ENCODE measurements around the gene CEP63.

The CEP63 gene

DNA sequence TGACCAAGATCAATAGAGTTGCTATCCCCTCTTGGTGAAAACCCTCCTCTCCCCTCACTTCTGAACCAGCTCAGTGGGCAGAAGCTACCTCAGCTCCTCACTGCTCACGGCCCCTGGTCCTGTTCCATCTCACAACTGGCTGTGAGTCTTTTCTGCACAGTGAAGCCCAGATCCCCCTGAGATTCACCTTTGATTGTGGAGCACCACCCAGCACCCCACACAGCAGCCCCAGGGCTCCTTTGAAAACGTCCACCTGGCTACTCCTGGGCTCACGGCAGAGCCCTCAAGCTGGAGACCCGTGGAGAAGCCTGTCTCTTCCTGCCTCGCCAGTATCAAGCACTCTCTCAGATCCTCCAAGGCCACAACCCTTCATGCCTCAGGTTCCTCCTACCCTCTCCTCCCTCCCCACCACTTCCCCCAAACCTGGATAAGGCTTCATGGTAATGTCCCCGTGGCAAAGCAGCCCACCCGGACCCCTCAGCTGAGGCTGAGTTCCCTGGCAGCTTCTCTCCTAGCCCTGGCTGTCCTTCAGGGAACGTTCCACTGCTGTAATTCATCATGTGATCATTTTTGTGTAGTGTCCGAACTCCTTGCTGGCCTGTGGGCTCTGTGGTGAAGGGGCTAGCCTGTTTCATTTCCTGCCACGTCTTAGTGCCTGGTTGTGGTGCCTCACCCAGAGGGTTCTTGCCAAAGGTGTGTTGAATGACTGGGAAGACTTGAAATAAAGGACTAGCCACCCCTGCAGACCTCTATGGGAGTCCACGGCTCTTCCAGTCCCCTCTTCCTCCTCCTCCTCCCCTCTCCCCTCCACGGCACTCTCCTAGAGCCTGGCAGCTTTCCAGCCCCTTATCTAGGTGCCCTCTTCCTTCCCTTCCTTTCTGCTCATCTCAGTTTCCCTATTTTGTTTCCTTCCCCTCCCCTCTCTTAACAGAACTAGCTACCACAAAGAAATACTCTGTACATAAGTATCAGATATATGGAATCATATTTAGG lies 120.5 kb downstream of the CEP63 start:
- no peak for DNase-seq (ENCODE audit: insufficient read length, low spot score)
- FAIRE-seq: no peak

DNA sequence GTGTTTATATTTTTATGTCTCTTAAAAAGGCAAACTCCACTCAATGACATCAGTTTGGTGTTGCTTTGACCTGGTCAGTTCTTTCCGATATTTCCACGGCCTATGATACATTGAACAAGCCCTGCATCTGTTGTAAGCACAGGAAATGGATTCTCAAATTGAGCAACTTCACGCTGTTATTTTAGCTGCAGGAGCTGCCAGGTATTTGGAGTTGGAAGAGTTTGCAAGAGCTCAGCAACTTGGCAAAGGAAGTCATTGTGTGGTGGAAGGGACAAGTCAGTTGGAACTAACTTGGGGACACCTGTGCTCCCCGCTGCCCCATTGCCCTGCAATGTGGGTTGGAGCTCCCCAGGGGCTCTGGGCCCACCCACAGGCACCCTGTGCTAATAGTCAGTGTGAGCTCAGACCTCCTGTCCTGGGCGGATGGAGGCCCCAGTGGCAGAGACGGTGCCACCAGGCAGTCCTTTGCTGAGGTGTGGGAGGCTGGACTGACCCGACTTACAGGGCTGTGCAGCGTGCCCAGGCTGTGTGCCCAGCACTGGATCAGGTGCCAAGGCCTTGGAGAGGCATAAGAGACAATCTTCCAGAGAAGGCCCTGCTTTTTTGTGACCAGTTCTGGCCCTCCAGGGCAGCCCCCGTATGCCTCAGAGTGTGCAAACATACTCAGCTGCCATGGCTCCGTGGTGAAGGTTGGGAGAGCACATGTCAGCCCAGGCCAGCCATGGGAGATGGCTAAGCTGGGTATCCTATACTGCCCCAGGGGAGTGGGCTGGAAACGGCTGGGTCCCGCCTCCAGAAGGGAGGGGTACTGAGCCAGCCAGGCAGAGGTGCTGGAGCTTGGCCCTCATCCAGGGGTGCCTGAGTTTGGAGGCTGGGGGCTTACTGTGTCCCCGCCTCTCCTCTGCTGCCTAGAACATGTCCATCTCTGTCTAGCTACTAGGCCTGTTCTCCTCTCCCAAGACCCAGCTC lies 121.5 kb downstream of the CEP63 start:
- FAIRE-seq: no peak
- DNase-seq (ENCODE audit: insufficient read length, low spot score): no peak

DNA sequence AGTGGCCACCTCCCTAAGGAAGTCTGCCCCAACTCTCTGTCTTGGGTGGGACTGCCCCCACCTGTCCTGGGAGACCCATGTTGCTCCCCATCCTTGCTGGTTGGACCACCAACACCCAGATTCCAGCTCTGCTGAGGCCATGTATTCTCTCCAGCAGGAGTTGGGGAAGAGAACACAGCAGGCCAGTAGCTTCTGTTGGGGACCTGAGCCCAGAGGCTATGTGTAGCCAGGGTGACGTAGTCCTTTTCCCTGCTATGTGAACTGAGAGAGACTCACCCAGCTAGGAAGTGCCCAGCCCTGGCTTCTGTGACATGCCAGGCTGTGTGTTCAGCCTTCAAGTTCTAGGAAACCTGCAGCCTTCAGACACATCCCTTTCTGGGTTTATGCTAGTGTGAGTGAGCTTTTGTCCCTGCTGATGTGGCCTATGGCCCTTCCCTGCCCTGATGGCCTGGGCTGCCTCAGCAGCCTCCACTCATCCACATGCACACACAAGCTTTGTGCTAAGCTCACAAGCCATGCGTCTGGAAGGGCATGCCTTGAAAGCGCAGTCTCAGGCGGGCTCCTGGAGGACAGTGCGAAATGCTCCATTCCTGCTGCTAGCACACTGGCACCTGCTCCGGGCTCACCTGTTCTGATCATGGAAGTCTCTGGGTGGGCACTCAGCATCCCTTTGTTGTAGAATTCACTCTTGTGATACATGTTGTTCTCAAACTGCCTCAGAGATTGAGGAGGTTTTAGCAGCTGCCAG lies 122.3 kb downstream of the CEP63 start:
- FAIRE-seq (no peak), DNase-seq (ENCODE audit: insufficient read length, low spot score) (no peak)

DNA sequence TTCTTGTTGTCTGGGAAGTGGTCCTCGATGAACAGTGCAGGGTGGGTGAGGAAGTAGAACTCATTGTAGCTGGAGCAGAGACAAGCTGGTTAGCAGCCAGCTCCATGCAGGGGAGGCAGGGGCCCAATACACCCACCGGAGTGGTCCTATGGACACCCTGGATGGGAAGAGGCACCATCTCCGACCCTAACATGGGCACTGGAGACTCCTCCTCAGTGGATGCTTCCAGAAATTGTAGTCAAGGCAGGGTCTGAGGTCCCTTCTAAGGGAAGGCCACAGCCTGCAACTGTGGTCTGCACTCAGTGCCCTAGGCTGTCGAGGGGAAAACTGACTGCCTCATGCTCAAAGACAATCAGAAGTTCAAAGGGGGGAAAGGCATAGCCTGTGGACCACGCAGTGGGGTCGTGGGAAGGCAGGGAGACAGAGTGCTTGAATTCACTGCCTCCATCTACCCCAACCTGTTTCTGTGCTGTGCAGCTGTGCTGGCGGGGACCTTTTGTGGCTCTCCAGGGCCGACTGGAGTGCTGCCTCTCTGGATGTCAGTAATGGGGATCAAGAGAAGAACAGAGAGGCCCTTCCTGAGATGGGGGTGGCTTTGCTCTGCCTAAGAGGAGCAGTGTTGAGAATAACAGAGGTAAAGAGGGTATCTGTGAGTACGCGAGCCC lies 123.0 kb downstream of the CEP63 start:
- FAIRE-seq (no peak), DNase-seq (ENCODE audit: insufficient read length, low spot score) (no peak)

DNA sequence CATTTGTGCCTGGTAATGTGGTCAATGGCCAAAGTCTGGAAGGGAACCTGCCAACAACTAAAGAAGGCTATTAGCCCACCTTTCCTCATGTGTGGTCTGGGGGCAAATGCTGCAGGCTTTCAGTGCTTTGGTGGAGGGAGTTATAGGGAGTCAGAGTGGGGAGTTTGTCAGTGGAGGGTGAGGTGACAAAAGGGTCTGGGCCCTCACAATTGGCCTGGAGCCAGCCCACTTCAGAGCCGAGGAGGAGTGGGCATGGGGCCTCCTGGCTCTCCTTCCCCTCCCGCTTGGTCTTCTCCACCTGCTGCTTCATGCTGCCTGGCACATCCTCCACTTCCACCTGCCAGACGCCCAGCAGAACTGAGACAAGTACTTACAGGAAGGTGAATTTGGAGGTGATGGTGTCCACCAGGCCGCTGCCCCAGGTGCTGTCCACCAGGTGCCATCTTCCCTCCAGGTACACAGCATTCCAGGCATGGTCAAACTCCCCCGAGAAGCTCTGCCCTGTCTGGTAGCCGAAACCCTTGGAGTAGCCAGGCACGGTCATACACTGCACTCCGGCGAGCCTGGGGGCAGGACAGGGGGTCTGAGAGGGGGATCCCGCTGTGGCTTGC lies 124.1 kb downstream of the CEP63 start:
- DNase-seq (ENCODE audit: insufficient read length, low spot score): no peak
- no peak for FAIRE-seq

DNA sequence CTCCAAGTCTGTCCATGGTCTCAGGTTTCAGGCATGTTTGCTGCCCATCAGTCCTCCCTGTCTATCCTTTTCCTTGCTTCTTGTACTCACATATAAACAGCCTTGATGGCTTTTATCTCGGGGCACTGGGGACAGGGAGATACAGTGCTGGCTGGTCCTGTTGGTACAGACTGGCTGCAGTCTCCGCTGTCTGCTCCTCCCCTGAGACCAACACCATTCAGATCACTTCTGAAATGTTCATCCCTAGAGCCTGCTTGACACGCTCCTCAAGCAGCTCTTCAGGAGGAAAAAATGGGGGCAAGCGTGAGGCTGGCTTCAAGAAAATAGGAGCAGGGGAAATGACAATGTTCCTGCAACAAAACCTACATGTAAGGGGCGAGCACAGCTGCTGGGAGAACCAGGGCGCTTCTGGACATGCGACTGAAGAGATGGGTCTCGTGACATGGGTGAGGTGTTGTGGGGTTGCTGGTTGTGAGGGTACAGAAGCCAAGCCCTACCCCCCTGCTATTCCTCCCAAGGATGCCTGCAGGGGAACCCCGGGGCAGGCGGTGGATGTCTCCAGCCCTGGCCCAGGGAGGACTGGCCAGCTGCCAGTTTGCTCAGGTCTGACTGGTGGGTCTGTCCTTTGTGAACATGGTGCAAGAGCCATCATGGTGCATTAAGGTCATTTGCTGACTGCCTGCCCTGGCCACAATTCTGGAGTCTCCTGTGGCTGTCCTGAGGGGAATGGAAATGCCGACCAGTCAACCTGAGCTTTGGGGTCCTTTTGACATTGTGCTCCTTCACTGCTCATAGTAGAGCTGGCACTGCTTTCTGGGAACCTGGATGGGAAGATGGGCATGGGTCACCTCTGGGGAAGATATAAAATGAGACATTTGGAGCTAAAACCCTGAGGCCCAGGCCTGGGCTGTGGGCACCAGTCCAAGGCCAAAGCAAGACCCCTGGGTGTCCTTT lies 124.9 kb downstream of the CEP63 start:
- FAIRE-seq (no peak), DNase-seq (ENCODE audit: insufficient read length, low spot score) (no peak)

DNA sequence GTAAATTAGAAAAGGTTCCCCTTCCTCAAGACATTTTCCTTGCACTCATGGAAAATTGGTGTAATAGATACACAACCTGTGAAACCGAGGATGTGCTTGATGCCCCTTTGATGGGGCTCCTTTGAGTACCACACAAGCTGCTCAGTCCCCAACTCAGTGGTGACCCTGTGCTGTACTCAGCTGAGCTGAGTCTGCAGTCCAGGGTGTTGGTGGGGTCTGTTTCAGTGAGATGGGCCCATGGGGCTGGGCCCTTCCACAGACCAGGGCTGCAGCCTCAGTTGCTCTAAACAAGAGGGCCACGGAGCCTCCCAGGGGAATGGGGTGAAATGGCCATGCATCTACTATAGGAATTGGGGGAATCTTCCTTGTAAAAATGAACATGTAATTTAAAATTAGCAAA lies 125.7 kb downstream of the CEP63 start:
- FAIRE-seq (no peak), DNase-seq (ENCODE audit: insufficient read length, low spot score) (no peak)

DNA sequence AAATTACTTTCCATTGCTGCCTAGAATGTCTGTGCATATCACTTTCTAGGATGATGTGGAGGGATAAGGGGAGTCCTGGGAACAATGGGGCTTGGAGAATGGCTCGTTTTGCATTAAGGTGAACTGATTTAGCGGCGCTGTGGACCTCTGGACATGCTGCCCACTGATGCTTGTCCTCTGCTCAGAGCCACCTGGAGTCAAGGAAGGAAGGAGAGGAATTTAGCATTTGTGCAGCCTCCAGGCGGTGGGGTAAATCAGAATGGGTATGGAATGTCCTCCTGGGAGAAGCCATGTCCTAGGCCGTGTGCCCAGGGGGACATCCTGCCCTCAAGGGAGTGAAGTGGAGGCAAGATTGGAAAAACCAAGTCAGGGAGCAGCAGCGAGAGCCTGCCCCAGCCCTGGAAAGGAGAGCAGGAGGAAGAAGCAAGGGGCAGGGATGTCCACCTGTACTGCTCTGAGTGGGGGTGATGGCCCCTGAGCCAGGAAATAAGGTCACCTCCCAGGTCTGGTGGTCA lies 127.2 kb downstream of the CEP63 start:
- FAIRE-seq: no peak
- no peak for DNase-seq (ENCODE audit: insufficient read length, low spot score)

DNA sequence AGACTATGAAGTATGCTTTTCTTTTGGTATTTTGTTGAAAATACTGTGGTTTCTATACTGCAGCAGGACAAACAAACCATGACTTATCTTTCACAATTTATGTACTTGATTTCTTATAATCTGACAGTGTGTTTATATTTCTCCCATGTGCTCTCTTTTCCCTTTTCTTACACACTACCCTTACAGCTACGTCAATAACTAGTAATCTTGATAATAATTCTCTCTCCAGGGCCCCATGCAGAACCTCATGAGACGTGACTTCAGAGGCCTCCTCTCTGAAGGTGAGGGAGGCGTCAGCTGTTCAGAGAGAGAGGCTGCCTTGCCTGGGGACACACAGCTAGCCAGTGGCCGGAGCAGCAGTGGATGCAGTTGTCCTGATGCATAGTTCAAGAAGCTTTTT lies 129.1 kb downstream of the CEP63 start:
- DNase-seq (ENCODE audit: insufficient read length, low spot score): no peak

DNA sequence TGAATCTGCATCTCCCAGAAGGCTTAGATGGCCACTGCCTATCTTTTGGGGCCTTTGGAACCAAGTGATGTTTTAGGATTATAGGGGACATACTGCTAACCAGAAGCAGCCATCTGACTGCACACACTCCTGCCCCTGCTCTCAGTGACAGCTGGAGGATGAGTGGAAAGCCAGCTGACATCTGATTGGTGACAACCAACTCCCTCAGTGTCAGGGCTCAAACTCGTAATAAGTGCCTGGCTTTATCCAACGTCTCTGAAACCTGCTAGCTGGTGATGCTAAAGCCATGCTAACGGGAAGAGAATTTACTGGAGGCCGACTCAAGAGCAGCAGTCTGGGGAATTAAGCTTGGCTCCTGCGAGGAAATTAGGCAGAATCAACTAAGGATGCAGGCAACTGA lies 129.9 kb downstream of the CEP63 start:
- DNase-seq (ENCODE audit: insufficient read length, low spot score) (no peak), FAIRE-seq (no peak)

More for the DNA sequence above, 129.1 kb downstream of the CEP63 start:
- no peak for FAIRE-seq

DNA sequence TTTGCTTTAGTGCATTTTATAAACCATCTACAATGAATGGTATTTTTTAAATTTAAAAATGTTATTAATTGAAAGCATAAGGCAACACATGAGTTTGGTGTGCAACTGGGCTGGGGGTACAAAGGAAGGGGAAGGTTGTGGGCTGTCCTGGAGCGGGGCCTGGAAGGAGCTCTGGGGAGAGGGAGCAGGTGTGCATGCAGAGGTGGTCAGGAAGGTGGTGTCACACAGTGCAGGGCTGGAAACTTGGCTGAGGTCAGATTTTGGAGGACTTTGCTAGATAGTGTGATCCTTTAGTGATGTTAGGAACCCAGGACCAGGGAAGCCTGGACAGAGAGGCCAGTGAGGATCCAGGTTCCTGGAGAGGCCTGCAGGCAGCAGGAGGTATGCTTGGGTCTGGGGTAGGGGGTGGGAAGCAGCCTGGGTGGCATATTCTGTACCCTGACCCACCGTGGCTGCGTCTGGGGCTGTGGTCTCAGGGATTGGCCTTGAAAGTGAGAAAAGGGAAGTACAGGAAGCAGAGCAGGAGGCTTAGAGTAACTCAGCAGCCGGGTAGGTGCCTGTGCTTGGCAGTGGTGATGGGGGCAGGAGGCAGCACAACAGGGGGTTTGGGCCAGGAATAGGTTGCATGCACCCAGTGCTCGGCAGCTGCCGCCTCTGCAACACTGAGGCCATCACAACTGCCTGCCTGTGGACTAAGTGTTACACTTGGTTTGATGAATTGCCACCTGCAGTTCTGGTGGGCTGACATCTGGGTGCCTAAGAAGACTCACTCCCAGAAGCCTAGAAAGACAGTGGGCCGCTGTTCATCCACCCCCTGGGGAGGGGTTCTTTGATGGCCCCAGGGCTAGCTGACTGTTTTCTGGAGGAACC lies 132.0 kb downstream of the CEP63 start:
- FAIRE-seq: no peak

DNA sequence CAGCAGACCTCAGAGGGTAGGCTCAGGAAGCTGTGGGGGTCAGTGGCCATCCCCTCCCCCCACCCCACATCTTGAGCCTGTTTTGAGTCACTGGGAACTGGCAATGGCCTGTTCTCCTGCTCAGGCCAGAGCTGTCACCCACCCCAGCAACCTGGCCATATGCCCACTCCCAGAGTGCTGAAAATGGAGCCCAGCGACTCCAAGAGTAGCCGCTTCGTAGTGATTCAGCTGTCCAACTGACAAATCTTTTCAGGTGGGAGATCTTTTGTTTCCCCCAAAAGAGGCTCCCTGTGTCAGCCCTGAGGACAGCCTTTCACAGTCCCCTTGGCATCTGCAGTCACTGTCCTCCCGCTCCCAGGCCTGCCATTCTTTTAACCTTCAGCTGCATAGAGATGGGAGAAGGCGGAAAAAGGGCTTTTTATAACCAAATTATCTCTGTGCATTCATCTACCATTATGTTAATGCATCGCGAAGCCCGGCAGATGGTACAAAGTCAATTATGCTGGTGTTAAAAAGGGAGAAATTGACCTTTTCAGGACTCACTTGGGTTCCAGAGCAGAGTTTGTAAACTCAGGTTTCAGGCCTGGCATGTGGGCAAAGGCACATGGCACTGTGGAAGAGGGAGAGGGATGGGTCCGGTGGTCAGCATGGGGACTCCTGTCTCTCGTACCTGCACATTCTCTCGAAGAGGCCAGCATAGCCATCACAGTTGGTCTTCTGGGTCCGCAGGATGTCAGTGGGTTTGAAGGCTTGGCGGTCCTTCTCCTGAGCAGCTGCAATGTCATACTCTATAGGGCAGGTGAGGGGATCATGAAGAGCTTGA lies 132.8 kb downstream of the CEP63 start:
- DNase-seq (ENCODE audit: insufficient read length, low spot score): no peak
- no peak for FAIRE-seq

More for the DNA sequence above, 132.0 kb downstream of the CEP63 start:
- no peak for DNase-seq (ENCODE audit: insufficient read length, low spot score)

DNA sequence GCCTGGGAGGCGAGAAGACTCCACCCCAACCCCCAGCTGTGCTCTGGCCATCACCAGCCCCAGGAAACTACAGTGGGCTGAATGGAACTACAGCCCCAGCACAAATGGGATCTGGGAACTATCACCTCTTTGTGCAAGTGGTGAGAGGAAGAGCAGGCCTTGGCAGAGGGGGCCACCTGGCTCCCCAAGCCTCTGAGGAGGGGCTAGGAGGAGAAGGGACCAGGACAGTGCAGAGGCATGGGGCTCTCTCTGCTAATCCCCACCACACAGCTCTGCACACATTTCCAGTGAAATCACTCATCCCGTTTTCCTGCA lies 133.4 kb downstream of the CEP63 start:
- FAIRE-seq (no peak), DNase-seq (ENCODE audit: insufficient read length, low spot score) (no peak)

DNA sequence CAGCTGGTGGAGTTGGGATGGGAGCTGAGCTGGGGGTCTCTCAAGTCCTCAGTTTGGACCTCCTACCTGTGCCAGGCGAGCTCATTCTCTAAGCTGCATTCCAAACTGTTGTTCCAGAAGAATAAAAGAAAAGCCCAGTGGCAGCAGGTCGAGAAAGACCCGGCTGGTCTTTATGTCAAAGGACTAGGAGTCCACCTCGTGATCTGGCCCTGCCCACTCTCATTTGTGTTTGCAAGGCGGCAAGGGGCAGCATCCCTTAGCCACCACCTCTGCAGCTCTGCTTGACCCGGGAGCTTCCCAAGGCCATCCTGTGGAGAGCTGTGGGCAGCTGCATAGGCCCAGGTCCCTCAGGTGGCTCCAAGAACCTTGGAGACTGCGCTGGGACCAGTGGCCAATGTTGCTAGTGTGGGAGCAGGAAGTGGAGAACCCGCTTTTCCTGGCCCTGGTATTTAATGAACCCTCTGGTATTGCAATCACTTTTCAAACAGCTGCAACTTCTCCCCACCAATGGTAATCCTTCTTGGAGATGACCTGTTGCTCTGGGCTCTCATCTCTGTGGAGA lies 134.1 kb downstream of the CEP63 start:
- no peak for FAIRE-seq
- no peak for DNase-seq (ENCODE audit: insufficient read length, low spot score)

DNA sequence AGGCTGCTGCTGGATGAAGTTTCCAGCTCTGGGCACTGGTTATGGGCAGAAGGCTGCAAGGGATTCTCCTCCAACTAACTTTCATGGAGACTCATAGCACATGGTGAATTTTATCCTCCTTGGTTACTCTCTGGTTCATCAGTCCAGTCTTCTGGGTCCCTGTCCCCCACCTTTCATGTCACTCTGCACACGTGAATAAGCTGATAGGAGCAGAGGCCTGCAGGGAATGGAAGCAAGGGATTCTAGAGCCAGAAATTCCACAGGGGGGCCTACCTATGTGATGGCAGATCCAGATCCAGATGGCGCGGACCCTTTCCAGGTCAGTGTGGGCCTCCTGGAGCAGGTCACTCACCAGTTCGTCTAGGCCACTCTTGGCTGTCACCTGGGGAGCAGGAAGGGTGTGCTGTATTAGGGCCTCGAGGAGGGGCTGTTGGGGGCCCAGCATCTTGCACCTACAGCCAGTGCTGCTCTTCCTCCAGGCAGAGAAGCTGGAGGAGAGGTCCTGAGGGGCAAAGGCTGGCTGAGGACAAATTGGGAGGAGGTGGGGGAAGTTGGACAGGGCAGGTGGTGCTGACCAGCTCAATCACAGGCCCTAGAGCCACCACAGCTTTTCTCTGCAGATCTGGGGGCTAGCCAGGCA lies 134.7 kb downstream of the CEP63 start:
- FAIRE-seq: no peak
- no peak for DNase-seq (ENCODE audit: insufficient read length, low spot score)

DNA sequence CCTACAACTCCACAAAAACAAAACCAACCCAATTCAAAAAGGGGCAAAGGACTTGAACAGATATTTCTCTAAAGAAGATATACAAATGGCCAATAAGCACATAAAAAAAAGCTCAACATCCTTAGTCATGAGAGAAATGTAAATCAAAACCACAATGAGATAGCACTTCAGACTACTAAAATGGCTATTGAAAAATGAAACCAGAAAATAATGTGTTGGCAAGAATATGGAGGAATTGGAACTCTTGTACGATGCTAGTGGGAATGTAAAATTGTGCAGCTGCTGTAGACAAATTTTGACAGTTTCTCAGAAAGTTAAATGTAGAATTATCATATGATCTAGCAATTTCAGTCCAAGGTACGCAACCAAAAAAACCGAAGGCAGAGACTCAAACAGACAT lies 136.0 kb downstream of the CEP63 start:
- DNase-seq (ENCODE audit: insufficient read length, low spot score) (no peak), FAIRE-seq (no peak)

Measured in GM19239 (cell line).